ENCODE data around the gene LYG1.

Gene LYG1

DNA sequence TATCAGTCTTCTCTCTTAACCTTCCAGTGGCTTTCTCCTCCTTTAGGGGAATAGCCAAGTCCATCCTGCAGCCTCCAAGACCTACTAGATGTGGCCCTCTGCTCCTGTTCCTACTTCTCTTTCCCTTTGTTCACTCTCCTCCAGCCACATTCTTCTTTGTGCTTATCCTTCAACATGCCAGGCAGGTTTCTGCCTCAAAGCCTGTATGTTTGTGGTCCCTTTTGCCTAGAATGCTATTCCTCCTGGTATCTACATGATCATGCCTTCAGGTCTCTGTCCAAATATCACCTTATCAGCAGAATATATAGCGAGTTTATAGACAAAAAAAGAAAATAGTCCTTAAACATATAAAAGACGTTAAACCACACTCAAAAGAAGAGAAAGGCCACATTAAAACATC lies 51.0 kb downstream of the LYG1 start:
- H3K36me3 ChIP-seq (ENCODE audit: insufficient read depth, low read length): no peaks in the 10 kb centered on the region
- H3K4me1 ChIP-seq (ENCODE audit: insufficient read depth, low read length): no peaks in the 10 kb centered on the region
- no peak overlapping the region for H3K4me3 ChIP-seq (ENCODE audit: low read length)
- no peaks in the 10 kb centered on the region for H3K27me3 ChIP-seq (ENCODE audit: insufficient read depth, low read length)
- no peak overlapping the region for H2AFZ ChIP-seq (ENCODE audit: low read depth, low read length)
- peaks cover 1% of the 10 kb centered on the region for H3K9me3 ChIP-seq (ENCODE audit: low read length)

DNA sequence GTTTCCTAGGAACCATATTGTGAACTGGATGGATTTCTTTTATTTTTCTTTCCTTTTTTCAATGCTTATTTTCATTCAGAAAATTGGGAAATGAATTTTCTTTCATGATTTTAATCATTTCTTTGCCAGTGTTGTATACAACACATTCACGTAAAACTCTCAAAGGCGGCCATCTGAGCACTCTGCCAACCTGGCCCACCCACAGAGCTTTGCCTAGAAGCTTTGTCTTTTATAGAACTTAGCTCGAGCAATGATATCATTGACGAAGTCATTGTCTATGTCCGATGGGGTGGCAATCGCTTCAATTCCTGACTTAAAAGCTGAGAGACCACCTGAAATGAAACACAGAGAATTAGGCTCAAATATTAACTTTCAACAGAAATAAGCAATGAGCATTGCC lies 58.8 kb downstream of the LYG1 start:
- H3K4me1 ChIP-seq (ENCODE audit: insufficient read depth, low read length): no peaks in the 10 kb centered on the region
- no peaks in the 10 kb centered on the region for H3K9me3 ChIP-seq (ENCODE audit: low read length)
- no peak overlapping the region for H3K4me3 ChIP-seq (ENCODE audit: low read length)
- no peak overlapping the region for H2AFZ ChIP-seq (ENCODE audit: low read depth, low read length)
- H3K27me3 ChIP-seq (ENCODE audit: insufficient read depth, low read length): no peaks in the 10 kb centered on the region
- no peaks in the 10 kb centered on the region for H3K36me3 ChIP-seq (ENCODE audit: insufficient read depth, low read length)

DNA sequence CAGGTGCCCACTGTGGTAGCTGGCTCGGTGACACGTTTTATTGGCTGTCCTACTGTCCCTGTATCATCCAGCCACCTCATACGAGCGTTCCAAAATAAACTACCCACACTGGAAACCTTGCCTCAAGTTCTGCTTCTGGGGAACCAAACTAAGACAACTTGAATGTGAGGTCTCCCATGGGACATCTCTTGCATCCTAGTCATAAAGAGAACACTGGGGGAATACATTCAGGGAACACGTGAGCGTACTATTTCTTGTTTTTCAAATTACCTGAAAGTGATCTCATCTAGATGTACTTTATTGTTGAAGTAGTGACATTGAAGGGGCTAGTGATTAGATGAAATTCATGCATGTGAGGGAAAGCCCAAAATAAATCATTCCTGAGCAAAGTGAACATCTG lies 60.6 kb downstream of the LYG1 start:
- H3K4me1 ChIP-seq (ENCODE audit: insufficient read depth, low read length): no peaks in the 10 kb centered on the region
- H3K4me3 ChIP-seq (ENCODE audit: low read length): no peak overlapping the region
- H3K9me3 ChIP-seq (ENCODE audit: low read length): no peaks in the 10 kb centered on the region
- H2AFZ ChIP-seq (ENCODE audit: low read depth, low read length): no peak overlapping the region
- no peaks in the 10 kb centered on the region for H3K27me3 ChIP-seq (ENCODE audit: insufficient read depth, low read length)
- no peaks in the 10 kb centered on the region for H3K36me3 ChIP-seq (ENCODE audit: insufficient read depth, low read length)

DNA sequence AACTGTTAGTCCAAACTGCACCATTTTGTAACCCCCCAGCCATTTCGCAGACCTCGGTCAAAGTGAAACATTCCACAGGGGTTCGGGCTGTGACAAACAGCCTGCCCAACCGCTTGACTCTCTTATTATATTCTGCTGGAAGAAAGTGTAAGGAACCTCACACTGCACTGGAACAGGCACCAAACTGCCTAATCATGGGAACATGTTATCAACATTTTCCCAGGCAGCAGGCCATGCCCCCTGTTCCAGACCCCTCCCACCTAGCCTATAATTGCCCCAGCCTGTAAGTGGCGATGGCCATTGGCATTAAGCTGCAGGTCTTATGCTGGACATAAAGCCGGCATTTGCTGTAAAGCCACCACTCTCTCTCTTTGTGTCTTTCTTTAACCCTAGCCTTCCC lies 62.4 kb downstream of the LYG1 start:
- Histone ChIP-seq H3K36me3 (ENCODE audit: insufficient read depth, low read length) (no peaks in the 10 kb centered on the region), H3K27me3 (ENCODE audit: insufficient read depth, low read length) (no peaks in the 10 kb centered on the region), H3K4me1 (ENCODE audit: insufficient read depth, low read length) (no peaks in the 10 kb centered on the region), H2AFZ (ENCODE audit: low read depth, low read length) (no peak overlapping the region), H3K9me3 (ENCODE audit: low read length) (no peaks in the 10 kb centered on the region), H3K4me3 (ENCODE audit: low read length) (no peak overlapping the region)

Measured in neuron (in vitro differentiated cells).